ENCODE results near the gene LAMC1.

- TF ChIP-seq EZH2 (IDR thresholded peaks at IDR 0.05; ENCODE audit: borderline replicate concordance, low read depth, low read length, poor library complexity, severe bottlenecking) (no peak), CTCF (conservative IDR thresholded peaks at IDR 0.05; ENCODE audit: low read depth, low read length) (no peak)
Observed at GRCh38 chr1:183143576-183144315, 120.5 kb downstream of the LAMC1 start.

Measured in A673 (cell line).